Liver (tissue), 9 donors: ENCODE data around the gene TOMM7. TPM values are rescaled to one million over a fixed set of nuclear protein-coding genes. Genes with fewer than 3 reads are reported as not detected.
"Not testable (repeated sequence)": the region's sequence is repeated elsewhere in the genome, so short reads cannot be mapped to it uniquely, and the experiment has no call there.

ENCODE experiments used
- DNase-seq: peaks from one replicate; pipeline ENCODE4 v3.0.0-alpha.2; 2017; ENCODE audit warnings: low spot score
- H3K27ac ChIP-seq, 2 donors: one replicate each; pipeline ENCODE4 v1.7.0; 2013; ENCODE audit warnings: inconsistent platforms in 2 of 2, low read length in 2 of 2, control low read depth in 1 of 2, low read depth in 1 of 2, mild to moderate bottlenecking in 1 of 2
- H3K27me3 ChIP-seq, 4 donors: one replicate each; pipeline versions ENCODE4 v1.6.1 to v1.7.0; 2013; ENCODE audit warnings: low read length in 3 of 4, inconsistent platforms in 1 of 4, mild to moderate bottlenecking in 1 of 4, moderate library complexity in 1 of 4; ENCODE audit not compliant: control insufficient read depth in 4 of 4, insufficient read depth in 4 of 4
- H3K36me3 ChIP-seq, 4 donors: one replicate each; pipeline versions ENCODE4 v1.6.1 to v1.7.0; 2013; ENCODE audit warnings: low read length in 3 of 4, mild to moderate bottlenecking in 3 of 4, low read depth in 1 of 4, moderate library complexity in 1 of 4; ENCODE audit not compliant: control insufficient read depth in 4 of 4, insufficient read depth in 3 of 4
- H3K4me1 ChIP-seq, 4 donors: one replicate each; pipeline versions ENCODE4 v1.6.1 to v1.7.0; 2013; ENCODE audit warnings: low read length in 3 of 4, mild to moderate bottlenecking in 3 of 4, moderate library complexity in 1 of 4; ENCODE audit not compliant: control insufficient read depth in 4 of 4, insufficient read depth in 4 of 4
- H3K4me3 ChIP-seq, 3 donors: one replicate each; pipeline versions ENCODE4 v1.6.1 to v1.7.0; 2013; ENCODE audit warnings: low read length in 3 of 3, control low read depth in 1 of 3, low read depth in 1 of 3, mild to moderate bottlenecking in 1 of 3
- H3K9ac ChIP-seq, 2 donors: one replicate each; pipeline ENCODE4 v1.7.0; 2013; ENCODE audit warnings: low read length in 2 of 2, mild to moderate bottlenecking in 2 of 2, moderate library complexity in 2 of 2, control low read depth in 1 of 2, low read depth in 1 of 2
- H3K9me3 ChIP-seq, 4 donors: one replicate each; pipeline versions ENCODE4 v1.6.1 to v1.7.0; 2013; ENCODE audit warnings: low read length in 3 of 4; ENCODE audit not compliant: control insufficient read depth in 4 of 4
- ATF3 ChIP-seq: IDR thresholded peaks from 2 replicates; pipeline ENCODE4 v1.6.1; 2016; ENCODE audit warnings: antibody characterized with exemption
- CTCF ChIP-seq: fragments of 150-350 bp; IDR thresholded peaks from 2 replicates; pipeline ENCODE4 v1.5.1; 2017; ENCODE audit warnings: improper control_type of control experiment, low read depth, low read length; ENCODE audit not compliant: missing input control
- EGR1 ChIP-seq, 2 donors: IDR thresholded peaks; 2 replicates each; pipeline ENCODE4 v1.6.1; 2016 to 2018; ENCODE audit warnings: antibody characterized with exemption in 2 of 2, low read depth in 2 of 2
- FOXA1 ChIP-seq: IDR thresholded peaks from 2 replicates; pipeline ENCODE4 v1.6.1; 2016; ENCODE audit warnings: antibody characterized with exemption
- FOXA2 ChIP-seq: IDR thresholded peaks from 2 replicates; pipeline ENCODE4 v1.6.1; 2016; ENCODE audit warnings: antibody characterized with exemption
- GABPA ChIP-seq, 2 donors: IDR thresholded peaks in 1 of 2; conservative IDR thresholded peaks in 1 of 2; 2 replicates each; pipeline ENCODE4 v1.6.1; 2016; ENCODE audit warnings: antibody characterized with exemption in 2 of 2, mild to moderate bottlenecking in 1 of 2, moderate library complexity in 1 of 2
- HNF4A ChIP-seq, 2 donors: conservative IDR thresholded peaks; 2 replicates each; pipeline ENCODE4 v1.6.1; 2016; ENCODE audit warnings: antibody characterized with exemption in 2 of 2, mild to moderate bottlenecking in 2 of 2
- HNF4G ChIP-seq: IDR thresholded peaks from 2 replicates; pipeline ENCODE4 v1.6.1; 2016; ENCODE audit warnings: antibody characterized with exemption
- JUND ChIP-seq, 2 donors: IDR thresholded peaks; 2 replicates each; pipeline ENCODE4 v1.6.1; 2016; ENCODE audit warnings: antibody characterized with exemption in 2 of 2
- MAX ChIP-seq: IDR thresholded peaks from 2 replicates; pipeline ENCODE4 v1.6.1; 2016; ENCODE audit warnings: antibody characterized with exemption
- NR2F2 ChIP-seq: IDR thresholded peaks from 2 replicates; pipeline ENCODE4 v1.6.1; 2016; ENCODE audit warnings: antibody characterized with exemption
- RAD21 ChIP-seq, 2 donors: IDR thresholded peaks; 2 replicates each; pipeline ENCODE4 v1.6.1; 2016; ENCODE audit warnings: antibody characterized with exemption in 2 of 2, mild to moderate bottlenecking in 2 of 2
- REST ChIP-seq: IDR thresholded peaks from 2 replicates; pipeline ENCODE4 v1.6.1; 2016; ENCODE audit warnings: antibody characterized with exemption, mild to moderate bottlenecking
- RXRA ChIP-seq, 2 donors: IDR thresholded peaks; 2 replicates each; pipeline ENCODE4 v1.6.1; 2017 to 2018; ENCODE audit warnings: antibody characterized with exemption in 2 of 2, mild to moderate bottlenecking in 1 of 2
- SP1 ChIP-seq: IDR thresholded peaks from 2 replicates; pipeline ENCODE4 v1.6.1; 2018; ENCODE audit warnings: antibody characterized with exemption, mild to moderate bottlenecking
- TAF1 ChIP-seq: conservative IDR thresholded peaks from 2 replicates; pipeline ENCODE4 v1.6.1; 2016; ENCODE audit warnings: antibody characterized with exemption, mild to moderate bottlenecking
- YY1 ChIP-seq: IDR thresholded peaks from 2 replicates; pipeline ENCODE4 v1.6.1; 2016; ENCODE audit warnings: antibody characterized with exemption, mild to moderate bottlenecking
- ZBTB33 ChIP-seq: IDR thresholded peaks from 2 replicates; pipeline ENCODE4 v1.6.1; 2016; ENCODE audit warnings: antibody characterized with exemption
- WGBS: extraction: QIAGEN DNeasy Blood & Tissue Kit; methylation state at CpG from one replicate; pipeline ENCODE4 v1.1.7; 2013; 5-methylcytosine and 5-hydroxymethylcytosine counted together
- polyA plus RNA-seq, 2 donors: library from polyadenylated mRNA; stranded (reverse) in 1 of 2; unstranded in 1 of 2; fragments of 200-250 nt in 1 of 2; fragments of >200 nt in 1 of 2; fragmentation: Nextera tagmentation in 1 of 2; extraction: Ambion mirVana in 1 of 2; gene quantifications; one replicate each; pipeline versions ENCODE4 v1.2.1 to v1.2.3, GENCODE V29; 2013 to 2015
- total RNA-seq, 2 donors: library from RNA; depleted of rRNA; stranded (reverse); fragments of >200 nt; gene quantifications; one replicate each; pipeline ENCODE4 v1.2.3, GENCODE V29; 2014
- donor health status: healthy.
- donor health status: healthy.
- donor health status: healthy.
- donor health status: healthy.
- donor health status: healthy.

TOMM7 gene
- total and polyA plus RNA-seq, 4 donors: 39.2 to 271 (median 137) TPM

GRCh38 chr7:22851145-22851544, 28.5 kb upstream of the TOMM7 start:
- Histone ChIP-seq H3K9ac (no peak overlapping the region), H3K27me3 (no peaks in the 10 kb centered on the region), H3K27ac (no peak overlapping the region), H3K36me3 (no peaks in the 10 kb centered on the region), H3K9me3 (no peaks in the 10 kb centered on the region), H3K4me3 (no peak overlapping the region), H3K4me1 (peaks cover 0 to 8% (median 4%) of the 10 kb centered on the region in 4 donors)
- DNase-seq: no peak
- no peak for TF ChIP-seq HNF4G
- no peak for TF ChIP-seq ZBTB33
- no peak for TF ChIP-seq HNF4A (conservative IDR thresholded peaks at IDR 0.05)
- no peak for TF ChIP-seq JUND (IDR thresholded peaks at IDR 0.05)
- TF ChIP-seq ATF3: no peak
- no peak for TF ChIP-seq RAD21 (IDR thresholded peaks at IDR 0.05)
- no peak for TF ChIP-seq SP1
- no peak for TF ChIP-seq GABPA (IDR thresholded peaks at IDR 0.05 in 1 of 2, conservative IDR thresholded peaks at IDR 0.05 in 1 of 2)
- no peak for TF ChIP-seq EGR1 (IDR thresholded peaks at IDR 0.05; ENCODE audit: low read depth in 2 of 2)
- TF ChIP-seq YY1: no peak
- no peak for TF ChIP-seq MAX
- no peak for TF ChIP-seq RXRA (IDR thresholded peaks at IDR 0.05)
- no peak for TF ChIP-seq FOXA1
- no peak for TF ChIP-seq REST
- TF ChIP-seq FOXA2: no peak
- no peak for TF ChIP-seq CTCF
- TF ChIP-seq TAF1: no peak
- no peak for TF ChIP-seq NR2F2
- WGBS: 83% methylated on average over 2 of the region's 2 CpGs

GRCh38 chr7:22850394-22850793, 27.7 kb upstream of the TOMM7 start:
- H3K27me3 ChIP-seq, H3K27ac ChIP-seq, H3K36me3 ChIP-seq, H3K4me3 ChIP-seq, H3K4me1 ChIP-seq, H3K9me3 ChIP-seq, DNase-seq, H3K9ac ChIP-seq: not testable (repeated sequence)
- 100% methylated on average over 1 of the region's 1 CpG for WGBS
